A549 (cell line): ENCODE data around the gene CACNA1C.

Experiments
- CBX2 ChIP-seq: fragments of 200-600 bp; sonication (generic); IDR thresholded peaks from 2 replicates; pipeline ENCODE4 v1.6.1; 2016; ENCODE audit warnings: low read depth, mild to moderate bottlenecking, borderline replicate concordance
- CHD4 ChIP-seq: fragments of 200-600 bp; sonication (generic); IDR thresholded peaks from 2 replicates; pipeline ENCODE4 v1.6.1; 2016; ENCODE audit warnings: antibody characterized with exemption, mild to moderate bottlenecking, borderline replicate concordance
- CTCF ChIP-seq: fragments of >200 bp; sonication (Bioruptor Twin); formaldehyde crosslinking; IDR thresholded peaks from 3 replicates; pipeline ENCODE4 v1.5.1; 2016
- ELK1 ChIP-seq: fragments of 150-350 bp; IDR thresholded peaks from 2 replicates; pipeline ENCODE4 v1.6.1; 2014; ENCODE audit warnings: low read depth, mild to moderate bottlenecking, low read length
- USF2 ChIP-seq: fragments of 450-650 bp; IDR thresholded peaks from 2 replicates; pipeline ENCODE4 v1.6.1; 2014; ENCODE audit warnings: antibody characterized with exemption

GRCh38 chr12:2248087-2248900 is 195.5 kb downstream of the CACNA1C start:
- TF ChIP-seq CHD4 (no peak), CTCF (no peak), CBX2 (no peak), USF2 (no peak), ELK1 (no peak)
